T47D (cell line): ENCODE measurements around the gene BRSK1.
A peak's percentile ranks its signal among the peaks of the same experiment; 100 is the strongest.

Experiments used
- DNase-seq, 2 experiments: peaks; one replicate each; pipeline versions ENCODE4 v3.0.0 to v3.0.0-alpha.2; 2011 to 2012; ENCODE audit warnings: low read depth in 1 of 2, low spot score in 1 of 2
- JUND ChIP-seq: IDR thresholded peaks from 2 replicates; pipeline ENCODE4 v1.6.1; 2012; ENCODE audit warnings: low read depth
- in situ Hi-C: cut with HindIII; loops from 2 replicates; pipeline ENCODE4 v1.10.0; 2016; ENCODE audit warnings: low sequenced_read_pairs, low pct_unique_long_range_greater_than_20kb

Gene BRSK1

DNA sequence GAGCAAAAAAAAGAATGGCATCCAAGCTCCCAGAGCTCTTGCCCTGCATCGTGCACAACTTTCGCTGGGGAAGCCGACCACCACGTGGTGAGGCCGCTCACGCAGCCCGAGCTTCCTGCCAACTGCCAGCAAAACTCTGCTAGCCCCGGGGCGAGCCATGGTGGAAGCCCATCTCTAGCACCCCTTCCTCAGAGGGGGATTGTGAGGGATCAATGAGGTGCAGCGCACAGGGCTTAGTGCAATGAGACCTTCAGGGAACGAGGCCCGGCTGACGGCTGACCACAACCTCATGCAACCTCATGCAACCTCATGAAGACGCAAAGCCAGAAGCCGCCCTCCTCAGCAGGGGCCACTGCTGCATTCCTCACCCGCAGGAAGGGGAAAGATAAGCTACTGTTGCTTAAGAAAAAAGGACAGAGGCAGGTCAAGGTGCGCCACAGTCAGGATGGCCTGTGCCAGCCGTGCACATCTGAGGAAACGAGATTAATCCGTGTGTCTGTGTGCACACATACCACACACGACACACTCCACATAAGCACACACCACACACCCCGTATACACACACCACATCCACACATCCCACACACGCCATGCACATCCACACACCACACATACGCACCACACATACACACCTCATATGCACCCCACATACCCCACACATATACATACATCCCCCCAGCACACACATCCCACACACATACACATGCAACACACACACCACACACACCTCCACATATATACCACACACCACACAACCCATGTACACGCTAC is 13.4 kb upstream of the BRSK1 start:
- no peak for TF ChIP-seq JUND
- in situ Hi-C loops: no loop called here
- DNase-seq: no peak

DNA sequence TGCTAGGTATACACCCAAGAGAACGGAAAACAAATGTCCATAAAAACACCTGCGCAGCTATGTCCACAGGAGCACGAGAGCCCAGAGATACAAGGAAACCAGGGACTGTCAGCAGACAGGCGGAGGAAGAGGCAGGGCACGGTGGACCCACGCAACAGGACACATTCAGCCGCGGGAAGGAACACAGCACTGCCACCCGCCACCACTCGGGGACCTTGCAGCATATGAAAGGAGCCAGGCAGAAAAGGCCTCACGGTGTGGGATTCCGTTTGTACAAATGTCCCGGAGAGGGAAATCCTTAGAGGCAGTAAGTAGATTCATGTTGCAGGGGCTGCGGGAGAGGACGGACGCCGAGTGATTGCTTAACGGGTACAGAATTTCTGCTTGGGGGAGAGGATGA is 11.7 kb upstream of the BRSK1 start:
- no peak for TF ChIP-seq JUND
- no peak for DNase-seq
- in situ Hi-C loops: no loop called here

DNA sequence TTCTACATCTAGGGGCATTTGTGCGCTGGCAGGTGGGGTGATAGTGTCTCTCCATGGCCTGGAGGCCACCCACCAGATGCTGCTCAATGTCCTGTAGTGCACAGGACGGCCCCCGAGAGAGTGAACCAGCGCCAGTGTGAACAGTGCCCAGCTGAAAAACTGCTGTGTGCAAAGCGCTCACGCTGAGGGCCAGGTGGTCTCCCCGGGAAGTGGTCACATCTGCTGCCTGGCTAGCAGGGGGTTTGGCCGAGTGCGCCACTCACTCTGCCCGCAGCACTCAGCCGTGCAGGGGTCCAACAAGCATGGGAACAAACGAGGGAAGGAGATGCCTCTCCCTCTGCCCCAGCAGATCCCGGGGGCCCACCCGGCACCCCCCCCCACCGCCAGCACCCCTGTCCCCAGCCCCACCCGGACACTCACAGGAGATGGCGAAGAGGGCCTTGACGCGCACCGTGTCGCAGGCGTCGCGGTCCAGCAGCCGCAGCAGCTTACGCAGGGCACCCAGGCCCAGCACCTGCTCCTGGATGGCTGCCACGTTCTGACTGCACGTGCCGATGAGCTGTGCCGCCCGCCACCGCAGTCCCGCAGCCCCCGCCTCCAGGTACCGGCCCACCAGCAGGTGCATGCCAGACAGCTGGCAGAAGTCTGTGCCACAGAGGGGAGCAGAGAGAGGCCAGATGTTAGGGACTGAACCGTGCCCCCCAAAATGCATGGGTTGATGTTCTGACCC is 9.7 kb upstream of the BRSK1 start:
- TF ChIP-seq JUND: no peak
- in situ Hi-C loops: no loop called here
- no peak for DNase-seq

DNA sequence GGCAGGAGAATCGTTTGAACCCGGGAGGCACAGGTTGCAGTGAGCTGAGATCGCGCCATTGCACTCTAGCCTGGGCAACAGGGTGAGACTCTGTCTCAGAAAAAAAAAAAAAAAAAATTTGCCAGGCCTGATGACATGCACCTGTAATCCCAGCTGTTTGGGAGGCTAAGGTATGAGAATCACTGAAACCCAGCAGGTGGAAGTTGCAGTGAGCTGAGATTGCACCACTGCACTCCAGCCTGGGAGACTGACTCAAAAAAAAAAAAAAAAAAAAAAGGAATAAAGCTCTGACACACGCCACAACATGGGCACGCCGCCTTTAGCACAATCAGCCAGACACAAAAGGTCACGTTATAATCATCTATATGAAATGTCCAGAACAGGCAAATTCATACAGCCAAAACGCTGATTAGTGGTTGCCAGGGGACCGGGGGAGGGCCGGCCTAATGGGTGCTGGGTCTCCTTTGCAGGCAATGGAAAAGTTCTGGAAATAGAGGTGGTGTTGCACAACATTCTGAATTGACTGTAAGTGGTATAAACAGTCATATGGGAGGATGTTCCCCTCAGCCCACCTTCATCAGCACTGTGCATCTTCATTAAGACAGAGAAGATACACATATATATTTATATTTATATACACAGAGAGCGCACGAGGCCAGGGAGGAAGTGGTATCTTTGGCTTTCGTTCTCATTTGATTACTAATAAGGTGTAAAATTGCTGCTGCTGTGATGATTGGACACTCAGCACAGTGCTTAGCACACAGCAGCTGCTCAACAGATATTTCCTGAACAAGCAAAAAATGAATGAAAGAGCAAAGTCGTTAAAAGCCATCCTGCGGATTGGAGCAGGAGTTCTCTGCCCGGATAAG is 7.7 kb upstream of the BRSK1 start:
- TF ChIP-seq JUND: no peak
- no peak for DNase-seq
- in situ Hi-C loops: no loop called here

DNA sequence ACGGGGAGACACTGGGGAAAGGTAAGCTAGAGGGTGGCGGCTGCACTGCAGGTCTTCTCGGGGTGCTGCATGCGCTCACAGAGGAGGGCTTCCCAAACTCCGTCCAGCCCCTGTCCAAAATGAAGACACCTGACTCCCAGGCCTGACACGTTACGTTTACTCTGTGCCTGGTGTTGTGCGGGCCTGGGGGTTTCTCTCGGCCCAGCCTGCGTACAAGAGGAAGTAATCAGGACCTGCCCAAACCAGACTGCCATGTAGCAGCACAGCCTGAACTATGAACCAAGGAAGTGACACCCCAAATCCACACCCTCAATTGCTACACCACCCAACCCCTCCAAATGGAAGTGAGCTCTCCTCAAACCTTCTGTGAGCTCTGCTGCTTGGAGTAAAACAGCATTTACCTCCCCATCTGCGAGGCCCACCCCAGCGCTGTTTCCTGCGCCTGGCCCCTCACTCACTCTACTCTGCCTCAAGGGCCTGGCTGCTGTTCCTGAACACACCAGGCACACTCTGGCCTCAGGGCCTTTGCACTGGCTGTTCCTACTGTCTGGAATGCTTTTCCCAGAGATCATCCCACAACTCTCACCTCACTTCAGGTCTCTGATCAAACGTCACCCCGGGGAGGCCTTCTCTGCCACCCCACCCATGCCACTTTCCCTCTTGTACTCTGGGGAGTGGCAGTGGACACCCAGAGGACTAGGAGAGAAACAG is 6.9 kb upstream of the BRSK1 start:
- TF ChIP-seq JUND: no peak
- in situ Hi-C loops: no loop called here
- DNase-seq: no peak

DNA sequence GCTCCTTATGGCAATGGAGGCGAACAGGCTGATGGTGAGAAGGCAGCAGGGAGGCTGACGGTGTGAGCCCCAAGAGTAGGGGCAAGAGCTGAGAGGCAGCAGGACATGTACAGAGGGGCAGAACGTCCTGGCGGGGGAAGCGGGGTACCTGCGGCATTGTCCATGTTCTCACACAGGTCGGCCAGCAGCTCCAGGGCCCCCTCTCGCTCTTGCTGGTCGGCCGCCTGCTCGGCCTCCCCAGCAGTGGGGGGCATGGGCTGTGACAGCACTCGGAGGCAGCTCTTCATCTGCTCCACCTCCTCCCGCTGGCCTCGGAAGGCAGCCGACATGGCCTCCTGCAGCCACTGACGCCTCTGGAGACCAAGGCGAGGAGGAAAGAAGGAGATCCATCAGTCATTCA is 6.3 kb upstream of the BRSK1 start:
- in situ Hi-C loops: no loop called here
- TF ChIP-seq JUND: no peak

DNA sequence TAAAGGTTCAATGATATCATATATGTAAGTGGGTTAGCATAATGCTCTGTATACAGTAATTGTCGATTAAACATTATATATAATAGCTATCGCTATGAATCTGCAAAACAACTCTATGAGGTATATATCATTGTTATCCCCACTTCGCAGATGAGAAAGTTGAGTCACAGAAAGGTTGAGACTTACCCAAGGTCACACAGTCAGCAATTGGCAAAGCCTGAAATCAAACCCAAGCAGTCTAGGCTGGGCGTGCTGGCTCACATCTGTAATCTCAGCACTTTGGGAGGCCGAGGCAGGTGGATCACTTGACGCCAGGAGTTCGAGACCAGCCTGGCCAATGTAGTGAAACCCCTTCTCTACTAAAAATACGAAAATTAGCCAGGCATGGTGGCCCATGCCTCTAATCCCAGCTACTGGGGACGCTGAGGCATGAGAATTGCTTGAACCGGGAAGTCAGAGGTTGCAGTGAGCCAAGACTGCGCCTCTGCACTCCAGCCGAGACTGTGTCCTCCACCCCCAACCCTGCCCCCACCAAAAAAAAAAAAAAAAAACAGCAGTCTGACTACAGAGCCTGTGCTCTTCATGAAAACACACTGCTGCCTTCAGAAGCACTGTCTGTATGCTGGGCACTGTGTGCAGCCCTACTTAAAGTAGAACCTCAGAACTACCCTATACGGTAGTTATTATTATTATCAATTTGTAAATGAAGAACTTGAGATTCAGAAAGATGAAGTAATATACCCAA is 5.2 kb upstream of the BRSK1 start:
- TF ChIP-seq JUND: no peak
- DNase-seq: no peak
- in situ Hi-C loops: no loop called here

More for the DNA sequence above, 6.3 kb upstream of the BRSK1 start:
- no peak for DNase-seq

DNA sequence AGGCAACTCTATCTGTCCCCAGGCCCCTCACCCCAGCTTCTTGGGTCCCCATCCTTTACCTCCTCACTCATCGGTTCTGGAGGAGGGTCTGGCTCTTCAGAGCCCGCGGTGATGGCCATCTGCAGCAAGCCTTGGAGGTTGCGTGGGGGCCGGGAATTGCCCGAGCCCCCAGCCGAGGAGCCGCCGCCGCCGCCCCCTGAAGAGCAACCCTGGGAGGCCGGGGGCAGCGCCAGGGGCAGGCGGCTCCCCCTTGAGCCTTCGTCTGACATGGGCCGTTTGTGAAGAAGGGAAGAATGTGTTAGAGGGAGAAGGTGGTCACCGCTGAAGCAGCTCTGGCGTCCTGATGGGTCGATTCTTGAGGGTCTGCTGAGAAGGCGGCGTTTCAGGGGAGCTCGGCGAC is 4.5 kb upstream of the BRSK1 start:
- no peak for TF ChIP-seq JUND
- DNase-seq: no peak
- in situ Hi-C loops: no loop called here

DNA sequence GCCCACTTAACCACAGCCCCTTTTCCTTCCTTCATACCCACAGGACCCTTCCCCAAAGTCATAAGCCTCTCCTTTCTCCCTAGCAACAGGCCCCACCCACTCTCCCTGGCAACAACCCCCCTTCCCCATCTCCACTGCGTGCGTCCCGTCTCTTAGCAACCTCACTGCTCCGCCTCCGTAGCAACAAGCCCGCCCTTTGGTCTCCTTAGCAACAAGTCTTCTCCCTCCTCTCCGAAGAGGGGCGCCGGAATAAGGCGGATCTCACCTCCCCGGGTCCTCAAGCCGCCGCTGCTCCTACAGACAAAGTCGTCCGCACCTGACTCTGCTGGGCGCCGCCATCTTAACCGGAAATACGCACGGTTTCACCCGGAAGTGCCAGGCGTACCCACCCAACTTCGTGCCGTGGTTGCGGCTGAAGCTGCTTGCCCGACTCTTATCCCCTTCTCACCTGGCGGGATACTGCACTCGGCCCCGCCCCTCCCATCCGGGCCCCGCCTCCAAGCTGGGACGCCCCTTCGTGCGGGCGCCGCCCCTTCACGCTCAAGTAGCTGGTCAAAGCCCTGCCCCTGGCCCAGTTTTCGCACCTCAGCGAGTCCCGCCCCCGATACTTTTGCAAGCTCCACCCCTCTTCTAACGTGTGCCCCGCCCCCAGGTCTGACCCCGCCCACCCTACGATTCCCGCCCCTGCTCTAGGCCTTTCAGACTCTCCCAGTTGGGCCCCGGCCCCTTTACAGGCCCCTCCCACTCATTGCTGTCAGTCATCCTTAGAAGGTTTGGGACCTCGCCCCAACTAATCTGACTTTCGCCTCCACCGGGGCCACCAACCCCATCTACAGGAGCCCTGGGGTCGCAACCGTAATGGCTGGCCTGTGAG is 3.8 kb upstream of the BRSK1 start, which contains the start of gene HSPBP1:
HSPBP1 (minus strand) TSS at position 341 of the 874 bp plus-strand sequence. CDS start 502 bp downstream, outside the sequence.
- in situ Hi-C loops: no loop called here

DNA sequence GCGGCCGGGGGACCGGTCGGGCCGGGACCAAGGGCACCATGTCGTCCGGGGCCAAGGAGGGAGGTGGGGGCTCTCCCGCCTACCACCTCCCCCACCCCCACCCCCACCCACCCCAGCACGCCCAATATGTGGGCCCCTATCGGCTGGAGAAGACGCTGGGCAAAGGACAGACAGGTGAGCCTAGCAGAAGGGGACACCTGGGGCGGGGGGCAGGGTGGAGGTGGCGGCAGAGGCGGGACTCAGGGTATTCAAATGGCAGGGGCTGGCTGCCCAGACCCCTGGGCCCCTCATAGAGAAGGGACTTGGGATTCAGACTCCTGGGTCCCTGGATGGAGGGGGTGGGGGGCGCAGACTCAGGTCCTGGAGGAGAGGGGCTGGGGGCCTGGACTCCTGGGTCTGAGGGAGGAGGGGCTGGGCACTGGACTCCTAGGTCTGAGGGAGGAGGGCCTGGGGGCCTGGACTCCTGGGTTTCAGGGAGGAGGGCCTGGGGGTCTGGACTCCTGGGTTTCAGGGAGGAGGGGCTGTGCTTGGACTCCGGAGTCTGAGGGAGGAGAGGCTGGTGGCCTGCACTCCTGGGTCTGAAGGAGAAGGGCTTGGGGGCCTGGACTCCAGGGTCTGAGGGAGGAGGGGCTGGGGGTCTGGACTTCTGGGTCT is 735 bp downstream of the BRSK1 start:
- TF ChIP-seq JUND: no peak
- DNase-seq: no peak
- in situ Hi-C loops: no loop called here

More for the DNA sequence above, 3.8 kb upstream of the BRSK1 start, which contains the start of gene HSPBP1:
- DNase-seq: peak; percentile 69 to 98
- TF ChIP-seq JUND: no peak
